H1 (cell line): ENCODE measurements around the gene RBM34.

ENCODE experiments used
- ATF2 ChIP-seq: IDR thresholded peaks from 2 replicates; pipeline ENCODE4 v1.6.1; 2012; ENCODE audit warnings: low read length, inconsistent platforms
- ATF3 ChIP-seq: IDR thresholded peaks from 2 replicates; pipeline ENCODE4 v1.6.1; 2011; ENCODE audit warnings: low read depth, mild to moderate bottlenecking, low read length; ENCODE audit not compliant: insufficient read depth
- CBX8 ChIP-seq: fragments of 300-800, 300-1000 bp; sonication (generic); IDR thresholded peaks from 2 replicates; pipeline ENCODE4 v1.7.1; 2016; ENCODE audit warnings: low read depth, low read length, borderline replicate concordance
- CHD2 ChIP-seq: IDR thresholded peaks from 2 replicates; pipeline ENCODE4 v1.6.1; 2012; ENCODE audit warnings: low read length, improper control_type of control experiment
- CTCF ChIP-seq, 3 experiments: IDR thresholded peaks; 1 replicate in 2 of 3; 2 replicates in 1 of 3; pipeline versions ENCODE4 v1.5.1 to v1.6.1; 2011; ENCODE audit warnings: low read length in 3 of 3, mild to moderate bottlenecking in 3 of 3, inconsistent platforms in 2 of 3, low read depth in 1 of 3, moderate library complexity in 1 of 3; ENCODE audit not compliant: insufficient read depth in 1 of 3; ENCODE audit errors: control extremely low read depth in 1 of 3
- EP300 ChIP-seq, 2 experiments: IDR thresholded peaks; 1 replicate in 1 of 2; 2 replicates in 1 of 2; pipeline ENCODE4 v1.6.1; 2011 to 2012; ENCODE audit warnings: low read depth in 2 of 2, low read length in 2 of 2, mild to moderate bottlenecking in 2 of 2, borderline replicate concordance in 1 of 2, inconsistent platforms in 1 of 2, moderate library complexity in 1 of 2
- POLR2AphosphoS5 ChIP-seq: IDR thresholded peaks from 2 replicates; pipeline ENCODE4 v1.6.1; 2011; ENCODE audit warnings: low read depth, low read length
- SAP30 ChIP-seq: fragments of 300-600 bp; sonication (generic); IDR thresholded peaks from 2 replicates; pipeline ENCODE4 v1.7.1; 2012; ENCODE audit warnings: low read length, moderate library complexity, mild to moderate bottlenecking, inconsistent platforms; ENCODE audit not compliant: insufficient read depth, insufficient replicate concordance
- TEAD4 ChIP-seq: IDR thresholded peaks from 2 replicates; pipeline ENCODE4 v1.6.1; 2012; ENCODE audit warnings: low read depth, low read length, inconsistent platforms, mixed read lengths
- USF2 ChIP-seq: IDR thresholded peaks from 2 replicates; pipeline ENCODE4 v1.6.1; 2011; ENCODE audit warnings: low read length, improper control_type of control experiment

GRCh38 chr1:235131961-235132360 is 29.1 kb downstream of the RBM34 start:
- TF ChIP-seq CTCF (IDR thresholded peaks at IDR 0.05; ENCODE audit: control extremely low read depth in 1 of 3, insufficient read depth in 1 of 3, low read depth in 1 of 3, low read length in 3 of 3) = no peak
- TF ChIP-seq USF2 = no peak
- no peak for TF ChIP-seq ATF2
- no peak for TF ChIP-seq SAP30
- no peak for TF ChIP-seq TEAD4
- TF ChIP-seq CHD2 = no peak
- no peak for TF ChIP-seq EP300 (IDR thresholded peaks at IDR 0.05; ENCODE audit: borderline replicate concordance in 1 of 2, low read depth in 2 of 2, low read length in 2 of 2)
- TF ChIP-seq ATF3 = no peak
- no peak for TF ChIP-seq POLR2AphosphoS5
- no peak for TF ChIP-seq CBX8
